ENCODE data around the gene DENND2D.

- TF ChIP-seq CTCF (IDR thresholded peaks at IDR 0.05) (no peak), POLR2A (IDR thresholded peaks at IDR 0.05) (no peak)
These were observed 18.5 kb upstream of the DENND2D start for GRCh38 chr1:111218701-111219556.
